Stimulated activated CD8-positive, alpha-beta memory T cell treated with anti-CD3 and anti-CD28 coated beads, Interleukin-15, amount 100 ng/mL, for 4 hours (primary cell): ENCODE results near the gene KPNB1.

Experiments used
- DNase-seq, 2 donors: peaks; one replicate each; pipeline ENCODE4 v3.0.0-alpha.2; 2020; ENCODE audit warnings: low read depth in 2 of 2

The KPNB1 gene

GRCh38 chr17:47649153-47649971, at the start of gene KPNB1:
KPNB1 (plus strand) TSS chr17:47649919; CDS start chr17:47650245, 326 bp downstream.
- DNase-seq = peak; percentile 94 to 96

GRCh38 chr17:47603830-47604597, 45.7 kb upstream of the KPNB1 start:
- DNase-seq = no peak

GRCh38 chr17:47604598-47604927, 45.2 kb upstream of the KPNB1 start:
- DNase-seq = no peak

- DNase-seq = no peak
Measured at GRCh38 chr17:47605011-47605410, 44.7 kb upstream of the KPNB1 start.

- DNase-seq = no peak
Measured at GRCh38 chr17:47607481-47607880, 42.2 kb upstream of the KPNB1 start.

GRCh38 chr17:47611372-47612350, 38.1 kb upstream of the KPNB1 start:
- no peak for DNase-seq

- DNase-seq = no peak
Measured at GRCh38 chr17:47615766-47616424, 33.8 kb upstream of the KPNB1 start.

GRCh38 chr17:47618410-47618809, 31.3 kb upstream of the KPNB1 start:
- no peak for DNase-seq

GRCh38 chr17:47620503-47621245, 29.0 kb upstream of the KPNB1 start:
- no peak for DNase-seq

- DNase-seq = no peak
Measured at GRCh38 chr17:47621293-47622179, 28.2 kb upstream of the KPNB1 start.

- DNase-seq = no peak
Measured at GRCh38 chr17:47622180-47622549, 27.6 kb upstream of the KPNB1 start.

GRCh38 chr17:47624727-47625068, 25.0 kb upstream of the KPNB1 start:
- no peak for DNase-seq

- DNase-seq = no peak
Measured at GRCh38 chr17:47628014-47628566, 21.6 kb upstream of the KPNB1 start.

- DNase-seq = no peak
Measured at GRCh38 chr17:47629826-47630225, 19.9 kb upstream of the KPNB1 start.

- DNase-seq = no peak
Measured at GRCh38 chr17:47630614-47631013, 19.1 kb upstream of the KPNB1 start.

- no peak for DNase-seq
Measured at GRCh38 chr17:47632991-47633390, 16.7 kb upstream of the KPNB1 start.

GRCh38 chr17:47633996-47634395, 15.7 kb upstream of the KPNB1 start:
- no peak for DNase-seq

- DNase-seq = no peak
Measured at GRCh38 chr17:47634870-47635269, 14.8 kb upstream of the KPNB1 start.

- DNase-seq = no peak
Measured at GRCh38 chr17:47635734-47636133, 14.0 kb upstream of the KPNB1 start.
